ENCODE data around the gene STK11IP.

DNA sequence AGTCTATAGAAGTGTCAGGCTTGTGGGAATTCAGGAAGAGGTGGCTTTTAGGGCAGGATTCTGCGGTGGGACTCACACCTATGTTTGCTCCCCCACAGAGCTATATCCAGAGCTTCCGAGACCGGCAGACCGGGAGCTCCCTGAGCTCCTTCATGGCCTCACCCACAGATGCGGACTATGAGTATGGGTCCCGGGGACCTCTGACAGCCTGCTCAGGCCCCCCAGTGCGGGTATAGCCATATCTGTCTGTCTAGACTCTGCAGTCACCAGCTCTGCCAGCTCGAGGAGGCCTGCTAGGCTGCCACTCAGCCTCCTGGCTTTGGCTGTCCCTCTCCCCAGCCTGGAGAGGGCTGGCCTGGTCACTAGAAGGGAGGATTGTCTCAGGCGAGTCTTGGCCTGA, 48.0 kb upstream of the STK11IP start:
- TF ChIP-seq CTCF (IDR thresholded peaks at IDR 0.05) (no peak), EP300 (IDR thresholded peaks at IDR 0.05) (no peak)

Data from tibial nerve (tissue), 4 donors.